Measurements from ENCODE around the gene HMCN1.

Gene HMCN1

GRCh38 chr1:186094172-186094571 lies 360.0 kb downstream of the HMCN1 start:
- ATAC-seq, result peak; percentile 62; the same call in 2 of the 3 replicates
- TF ChIP-seq OSR1 (CRISPR knock-in tag; IDR thresholded peaks at IDR 0.05), result no peak

DNA sequence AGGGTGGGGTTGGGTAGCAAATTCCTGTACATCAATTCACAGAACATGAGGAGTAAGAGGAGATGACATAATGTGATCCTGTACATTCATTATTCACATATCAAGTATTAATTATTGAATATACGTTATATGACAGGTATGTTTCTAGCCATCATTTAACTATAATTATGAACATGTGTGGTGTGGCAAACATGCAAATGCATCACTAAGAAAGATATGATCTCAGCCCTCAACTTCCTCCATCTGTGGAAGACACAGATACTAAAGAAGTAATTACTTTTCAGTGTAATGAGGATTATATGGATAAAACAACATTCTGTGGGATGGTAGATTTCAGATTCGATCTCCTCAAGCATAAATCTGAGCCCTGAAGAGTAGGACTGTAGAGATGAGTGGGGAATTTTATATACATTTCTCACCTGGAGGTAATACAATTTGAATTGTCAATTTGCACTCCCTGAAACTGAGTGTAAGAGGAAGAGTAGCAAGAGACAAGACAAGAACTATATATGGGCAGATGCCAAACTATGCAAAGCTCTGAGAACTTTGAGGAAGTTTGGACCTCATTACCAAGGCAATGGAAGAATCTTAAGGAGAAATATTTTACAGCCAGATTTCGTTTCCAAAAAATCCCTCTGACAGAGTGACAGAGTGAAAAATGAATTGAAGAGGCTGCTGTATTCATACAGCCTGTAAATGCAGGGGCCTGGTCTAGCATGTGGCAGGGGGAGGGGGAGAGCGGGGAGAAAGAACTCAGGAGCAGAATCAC lies 365.3 kb downstream of the HMCN1 start:
- ATAC-seq, result no peak; the same call in 2 of the 3 replicates
- TF ChIP-seq, protein P1, sequence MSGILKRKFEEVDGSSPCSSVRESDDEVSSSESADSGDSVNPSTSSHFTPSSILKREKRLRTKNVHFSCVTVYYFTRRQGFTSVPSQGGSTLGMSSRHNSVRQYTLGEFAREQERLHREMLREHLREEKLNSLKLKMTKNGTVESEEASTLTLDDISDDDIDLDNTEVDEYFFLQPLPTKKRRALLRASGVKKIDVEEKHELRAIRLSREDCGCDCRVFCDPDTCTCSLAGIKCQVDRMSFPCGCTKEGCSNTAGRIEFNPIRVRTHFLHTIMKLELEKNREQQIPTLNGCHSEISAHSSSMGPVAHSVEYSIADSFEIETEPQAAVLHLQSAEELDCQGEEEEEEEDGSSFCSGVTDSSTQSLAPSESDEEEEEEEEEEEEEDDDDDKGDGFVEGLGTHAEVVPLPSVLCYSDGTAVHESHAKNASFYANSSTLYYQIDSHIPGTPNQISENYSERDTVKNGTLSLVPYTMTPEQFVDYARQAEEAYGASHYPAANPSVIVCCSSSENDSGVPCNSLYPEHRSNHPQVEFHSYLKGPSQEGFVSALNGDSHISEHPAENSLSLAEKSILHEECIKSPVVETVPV (CRISPR knock-in tag; IDR thresholded peaks at IDR 0.05), result no peak
- TF ChIP-seq TOX (CRISPR knock-in tag; IDR thresholded peaks at IDR 0.05; ENCODE audit: borderline replicate concordance), result no peak
- TF ChIP-seq CREB5 (CRISPR knock-in tag; IDR thresholded peaks at IDR 0.05; ENCODE audit: low read depth), result no peak
- TF ChIP-seq ESRRG (CRISPR knock-in tag; IDR thresholded peaks at IDR 0.05), result no peak
- TF ChIP-seq ZNF565 (CRISPR knock-in tag; conservative IDR thresholded peaks at IDR 0.05; ENCODE audit: low read depth), result no peak
- no peak for TF ChIP-seq ZC3H10 (CRISPR knock-in tag; IDR thresholded peaks at IDR 0.05)
- no peak for TF ChIP-seq ZNF70 (CRISPR knock-in tag; IDR thresholded peaks at IDR 0.05)
- no peak for TF ChIP-seq ISL1 (CRISPR knock-in tag; IDR thresholded peaks at IDR 0.05)
- TF ChIP-seq POU6F1 (CRISPR knock-in tag; IDR thresholded peaks at IDR 0.05; ENCODE audit: borderline replicate concordance, low read depth), result no peak
- no peak for TF ChIP-seq TSHZ2 (CRISPR knock-in tag; IDR thresholded peaks at IDR 0.05)
- no peak for TF ChIP-seq ZNF8 (CRISPR knock-in tag; IDR thresholded peaks at IDR 0.05)
- no peak for TF ChIP-seq PPARA (CRISPR knock-in tag; IDR thresholded peaks at IDR 0.05; ENCODE audit: borderline replicate concordance)
- TF ChIP-seq CSDC2 (CRISPR knock-in tag; IDR thresholded peaks at IDR 0.05), result no peak
- no peak for TF ChIP-seq SNAI2 (CRISPR knock-in tag; IDR thresholded peaks at IDR 0.05)

GRCh38 chr1:186102107-186102506 lies 367.9 kb downstream of the HMCN1 start:
- TF ChIP-seq ZNF8 (CRISPR knock-in tag; IDR thresholded peaks at IDR 0.05) (no peak), ZNF70 (CRISPR knock-in tag; IDR thresholded peaks at IDR 0.05) (no peak), RARB (CRISPR knock-in tag; IDR thresholded peaks at IDR 0.05) (no peak), ZC3H10 (CRISPR knock-in tag; IDR thresholded peaks at IDR 0.05) (no peak)
- peak; percentile 48 for ATAC-seq

DNA sequence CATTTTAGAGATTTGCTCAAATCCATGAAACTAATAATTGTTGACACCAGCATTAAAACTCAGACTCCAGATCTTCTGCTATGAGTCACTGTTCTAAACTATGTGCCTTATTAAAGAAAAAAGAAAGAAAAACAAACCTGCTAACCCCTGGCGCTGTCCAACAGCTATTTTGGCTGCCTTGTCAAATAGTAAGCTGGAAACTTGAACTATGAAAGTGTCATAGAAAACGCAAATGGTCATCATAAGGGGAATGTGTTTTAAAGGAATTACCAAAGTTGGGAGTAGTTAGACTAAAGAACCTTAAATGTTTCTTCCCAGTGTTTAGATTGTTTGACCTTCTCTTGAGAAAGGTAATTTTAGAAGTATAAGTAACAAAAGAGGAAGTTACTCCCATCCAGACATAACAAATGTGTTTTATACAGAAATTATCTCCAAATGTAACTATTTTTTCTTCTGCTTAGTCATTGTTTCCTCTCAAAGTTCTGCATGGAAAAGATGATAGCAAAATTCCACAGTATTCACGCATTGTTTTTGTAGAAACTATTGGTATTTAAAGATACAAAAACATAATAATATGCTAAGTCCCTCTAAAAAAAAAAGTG lies 368.5 kb downstream of the HMCN1 start:
- ATAC-seq, result peak; percentile 90
- TF ChIP-seq ZNF70 (CRISPR knock-in tag; IDR thresholded peaks at IDR 0.05) (no peak), PATZ1 (CRISPR knock-in tag; IDR thresholded peaks at IDR 0.05; ENCODE audit: borderline replicate concordance) (no peak), ZFP3 (CRISPR knock-in tag; IDR thresholded peaks at IDR 0.05) (no peak), ZC3H10 (CRISPR knock-in tag; IDR thresholded peaks at IDR 0.05) (peak; percentile 89), ZNF565 (CRISPR knock-in tag; conservative IDR thresholded peaks at IDR 0.05; ENCODE audit: low read depth) (no peak), RARB (CRISPR knock-in tag; IDR thresholded peaks at IDR 0.05) (0 out of 2 replicates have a peak, but pooled peaks have one; percentile 8), CSDC2 (CRISPR knock-in tag; IDR thresholded peaks at IDR 0.05) (no peak), CREB5 (CRISPR knock-in tag; IDR thresholded peaks at IDR 0.05; ENCODE audit: low read depth) (no peak), OSR1 (CRISPR knock-in tag; IDR thresholded peaks at IDR 0.05) (no peak; the same call in 1 of the 2 replicates), POU6F1 (CRISPR knock-in tag; IDR thresholded peaks at IDR 0.05; ENCODE audit: borderline replicate concordance, low read depth) (peak; percentile 84; the same call in 1 of the 2 replicates), GLIS3 (CRISPR knock-in tag; IDR thresholded peaks at IDR 0.05) (no peak), TOX (CRISPR knock-in tag; IDR thresholded peaks at IDR 0.05; ENCODE audit: borderline replicate concordance) (peak; percentile 63; the same call in 1 of the 2 replicates), ISL1 (CRISPR knock-in tag; IDR thresholded peaks at IDR 0.05) (no peak)
- TF ChIP-seq, protein P1 (CRISPR knock-in tag; IDR thresholded peaks at IDR 0.05), result no peak
